GM21381 (cell line): Measurements from ENCODE around the gene DCXR.

Experiments
- ATAC-seq: cut with Tn5 transposase; IDR thresholded peaks from one replicate; pipeline ENCODE4 v1.9.1; 2021; ENCODE audit warnings: mild to moderate bottlenecking, moderate library complexity; ENCODE audit not compliant: unreplicated experiment

The DCXR gene

DNA sequence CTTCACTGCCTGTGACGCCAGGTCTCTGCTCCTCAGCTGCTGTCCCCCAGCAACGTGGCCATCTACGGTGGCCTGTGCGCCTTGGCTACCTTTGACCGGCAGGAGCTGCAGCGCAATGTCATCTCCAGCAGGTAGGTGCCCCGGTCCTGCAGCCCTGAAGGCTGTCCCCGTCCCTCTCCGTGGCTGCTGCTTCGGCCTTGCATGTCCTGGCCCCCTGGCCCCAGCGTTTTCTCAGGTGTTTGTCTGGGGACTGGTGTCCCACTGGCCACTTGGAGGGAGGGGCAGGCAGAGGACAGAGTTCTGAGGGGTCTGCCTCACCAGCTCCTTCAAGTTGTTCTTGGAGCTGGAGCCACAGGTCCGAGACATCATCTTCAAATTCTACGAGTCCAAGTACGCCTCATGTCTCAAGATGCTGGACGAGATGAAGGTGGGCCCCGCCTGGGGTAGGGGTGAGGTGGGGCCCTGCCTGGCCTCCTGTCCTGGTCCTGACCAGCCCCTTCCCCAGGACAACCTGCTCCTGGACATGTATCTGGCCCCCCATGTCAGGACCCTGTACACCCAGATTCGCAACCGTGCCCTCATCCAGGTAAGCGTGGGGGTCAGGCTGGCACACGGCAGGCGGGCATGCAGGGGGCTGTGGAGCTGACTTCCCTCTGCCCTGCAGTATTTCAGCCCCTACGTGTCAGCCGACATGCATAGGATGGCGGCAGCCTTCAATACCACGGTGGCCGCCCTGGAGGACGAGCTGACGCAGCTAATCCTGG is 18.6 kb upstream of the DCXR start:
- ATAC-seq: no peak

DNA sequence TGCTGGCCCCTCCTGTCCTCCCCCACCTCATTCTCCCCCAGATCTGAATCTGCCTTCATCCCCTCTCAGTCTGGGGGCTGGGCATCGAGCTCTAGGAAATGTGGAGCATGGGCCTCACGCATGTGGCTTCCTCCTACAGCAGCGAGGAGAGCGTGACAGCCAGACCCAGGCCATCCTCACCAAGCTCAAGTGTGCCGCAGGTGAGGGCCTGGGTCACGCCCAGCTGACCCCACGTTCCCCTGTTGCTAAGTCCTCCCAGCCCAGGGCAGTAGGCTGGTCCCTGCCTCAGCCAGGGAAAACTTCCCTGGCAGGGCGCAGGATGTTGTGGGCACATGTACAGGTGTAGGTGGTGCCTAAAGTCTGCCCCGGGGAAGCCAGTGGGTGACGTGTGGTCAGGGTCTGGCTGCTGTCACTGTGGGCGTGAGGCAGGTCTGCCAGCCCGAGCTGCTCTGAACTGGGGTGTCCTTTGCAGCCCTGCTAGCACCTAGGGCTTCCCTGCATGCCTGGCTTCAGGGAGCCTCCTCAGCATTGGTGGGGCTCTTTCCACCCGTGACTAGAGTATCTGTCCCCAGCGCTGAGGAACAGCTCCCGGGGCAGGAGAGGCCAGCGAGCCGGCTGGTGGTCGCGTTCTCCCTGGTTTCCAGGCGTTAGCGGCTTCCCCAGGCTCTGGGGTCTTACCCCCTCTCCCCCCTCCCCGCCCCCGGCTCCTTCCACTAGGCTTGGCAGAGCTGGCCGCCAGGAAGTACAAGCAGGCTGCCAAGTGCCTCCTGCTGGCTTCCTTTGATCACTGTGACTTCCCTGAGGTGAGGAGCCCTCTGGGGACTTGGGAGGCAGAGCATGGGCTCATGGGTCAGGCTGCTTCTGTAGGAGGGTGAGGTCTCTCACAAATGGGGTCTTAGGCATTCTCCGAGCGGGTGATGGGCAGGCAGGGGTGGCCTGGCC is 17.8 kb upstream of the DCXR start:
- no peak for ATAC-seq

DNA sequence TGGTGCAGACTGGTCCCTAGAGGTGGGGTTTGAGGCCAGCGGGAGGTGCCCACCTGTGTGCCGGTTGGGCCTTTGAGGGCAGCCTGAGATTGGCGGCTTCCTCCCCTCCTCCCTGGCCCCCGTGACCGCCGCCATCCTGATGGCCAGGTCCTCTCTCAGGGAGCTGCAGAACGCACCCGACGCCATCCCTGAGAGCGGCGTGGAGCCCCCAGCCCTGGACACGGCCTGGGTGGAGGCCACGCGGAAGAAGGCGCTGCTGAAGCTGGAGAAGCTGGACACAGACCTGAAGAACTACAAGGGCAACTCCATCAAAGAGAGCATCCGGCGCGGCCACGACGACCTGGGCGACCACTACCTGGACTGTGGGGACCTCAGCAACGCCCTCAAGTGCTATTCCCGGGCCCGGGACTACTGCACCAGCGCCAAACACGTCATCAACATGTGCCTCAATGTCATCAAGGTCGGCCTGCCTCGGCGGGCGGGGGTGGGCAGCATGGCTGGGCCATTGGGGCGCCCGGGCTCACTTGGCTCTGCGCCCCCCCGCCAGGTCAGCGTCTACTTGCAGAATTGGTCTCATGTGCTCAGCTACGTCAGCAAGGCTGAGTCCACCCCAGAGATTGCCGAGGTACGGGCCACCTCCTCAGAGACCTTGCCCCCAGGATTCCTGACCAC is 17.0 kb upstream of the DCXR start:
- no peak for ATAC-seq

DNA sequence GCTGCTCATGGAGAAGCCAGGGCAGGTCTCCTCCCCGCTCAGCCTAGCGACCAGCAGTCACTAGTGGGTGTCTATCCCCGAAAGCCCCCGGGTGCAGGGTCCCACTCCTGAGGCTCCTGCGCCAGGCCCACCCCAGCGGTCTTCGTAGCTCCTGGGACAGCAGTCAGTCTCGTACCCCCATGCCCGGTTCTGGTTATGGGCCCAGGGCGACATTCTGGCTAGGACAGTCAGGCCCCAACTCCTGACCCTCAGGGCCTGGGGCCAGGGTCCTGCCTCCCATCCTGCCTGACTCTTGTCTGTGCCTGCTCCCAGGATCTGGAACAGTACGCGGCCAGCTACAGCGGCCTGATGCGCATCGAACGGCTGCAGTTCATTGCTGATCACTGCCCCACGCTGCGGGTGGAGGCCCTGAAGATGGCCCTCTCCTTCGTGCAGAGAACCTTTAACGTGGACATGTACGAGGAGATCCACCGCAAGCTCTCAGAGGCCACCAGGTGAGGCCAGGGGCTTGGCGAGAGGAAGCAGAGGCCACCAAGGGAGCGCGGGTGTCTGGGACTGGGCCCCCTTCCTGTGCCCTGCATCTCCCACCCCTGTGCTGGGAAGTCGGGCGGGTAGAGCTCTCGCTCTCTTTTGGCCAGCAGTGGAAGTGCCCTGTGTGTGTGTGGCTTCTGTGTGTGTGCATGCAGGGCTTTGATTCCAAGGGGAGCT is 16.2 kb upstream of the DCXR start:
- ATAC-seq: no peak

DNA sequence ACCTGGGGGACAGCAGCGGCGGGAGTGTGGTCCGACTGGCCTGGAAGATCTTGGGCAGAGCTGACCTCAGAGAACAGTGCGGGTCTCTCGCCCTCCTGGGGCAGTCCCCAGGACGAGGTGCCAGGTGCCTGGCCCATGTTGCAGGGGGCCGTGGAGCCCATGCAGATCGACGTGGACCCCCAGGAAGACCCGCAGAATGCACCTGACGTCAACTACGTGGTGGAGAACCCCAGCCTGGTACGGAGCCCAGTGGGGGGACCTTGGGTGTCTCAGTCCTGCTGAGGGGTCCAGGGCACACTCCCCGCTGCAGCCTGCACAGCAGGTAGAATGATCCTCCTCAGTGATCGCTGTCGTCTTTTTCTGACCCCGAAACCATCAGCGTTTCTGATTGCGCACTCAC is 15.6 kb upstream of the DCXR start:
- ATAC-seq: no peak

DNA sequence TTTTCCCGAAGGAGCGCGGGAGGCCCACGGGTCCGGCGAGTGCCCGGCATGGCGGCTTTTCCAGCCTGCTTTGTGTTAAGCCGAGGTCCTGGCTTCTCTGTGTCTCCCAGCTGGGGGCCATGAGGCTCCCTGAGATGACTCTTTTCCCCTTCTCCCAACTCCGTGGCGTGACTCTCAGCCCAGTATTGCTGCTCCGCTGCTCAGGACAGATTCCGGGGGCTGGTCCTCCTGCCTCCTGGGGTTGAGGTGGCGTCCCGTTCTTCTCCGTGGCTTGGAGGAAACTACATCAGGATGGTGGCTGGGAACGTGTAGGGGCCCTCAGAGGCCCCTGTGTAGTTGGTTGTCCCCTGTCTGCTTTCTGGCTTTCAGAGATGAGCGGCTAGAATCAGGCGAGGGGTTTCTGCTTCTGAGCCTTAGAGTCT is 15.2 kb upstream of the DCXR start:
- ATAC-seq: no peak

DNA sequence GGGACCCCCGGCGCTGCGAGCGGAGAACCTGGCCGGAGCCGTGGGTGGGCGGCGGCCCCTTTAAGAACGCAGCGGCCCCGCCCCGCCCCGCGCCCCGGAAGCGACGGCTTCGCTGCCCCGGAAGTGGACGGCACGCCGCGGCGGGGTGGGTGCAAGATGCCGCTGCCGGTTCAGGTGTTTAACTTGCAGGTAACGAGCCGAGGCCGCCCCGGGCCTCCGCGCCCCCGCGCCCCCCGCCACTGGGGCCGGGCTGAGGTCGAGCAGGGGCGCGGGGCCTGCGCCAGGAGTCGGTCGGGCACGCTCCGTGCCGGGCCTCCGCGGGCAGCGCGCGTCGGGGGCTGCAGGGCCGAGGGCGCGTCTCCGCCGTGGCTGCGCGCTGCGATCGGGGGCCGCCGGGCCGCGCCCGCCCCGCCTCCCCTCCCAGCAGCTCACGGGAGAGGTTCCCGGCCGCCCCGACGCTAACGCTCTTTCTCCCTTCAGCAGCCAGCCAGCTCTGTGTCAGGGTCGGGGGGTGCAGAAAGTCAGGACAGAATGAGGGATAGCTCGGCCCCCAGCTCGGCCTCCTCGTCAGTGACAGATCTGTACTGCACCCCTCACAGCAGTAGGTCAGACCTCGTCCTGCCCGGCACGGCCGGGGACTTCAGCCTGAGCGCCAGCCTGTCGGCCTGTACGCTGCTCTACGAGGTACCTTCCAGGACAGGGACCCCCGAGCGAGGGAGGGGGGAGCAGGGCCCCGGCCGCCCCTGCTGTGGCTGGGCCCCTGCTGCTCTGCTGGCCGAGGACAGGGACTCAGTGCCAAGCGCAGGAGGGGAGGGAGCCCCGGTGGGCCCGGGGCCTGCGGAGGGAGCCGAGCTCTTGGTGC is 14.5 kb upstream of the DCXR start, which contains the start of the genes GPS1 and RFNG:
Gene GPS1, plus strand, starts transcription at position 123 of the 862 bp plus-strand sequence. Its CDS starts 34 bp downstream, at position 157.
Gene RFNG, minus strand, starts transcription at position 36 of the 862 bp plus-strand sequence. CDS start 45 bp downstream, outside the sequence.
- peak; percentile 65 for ATAC-seq

DNA sequence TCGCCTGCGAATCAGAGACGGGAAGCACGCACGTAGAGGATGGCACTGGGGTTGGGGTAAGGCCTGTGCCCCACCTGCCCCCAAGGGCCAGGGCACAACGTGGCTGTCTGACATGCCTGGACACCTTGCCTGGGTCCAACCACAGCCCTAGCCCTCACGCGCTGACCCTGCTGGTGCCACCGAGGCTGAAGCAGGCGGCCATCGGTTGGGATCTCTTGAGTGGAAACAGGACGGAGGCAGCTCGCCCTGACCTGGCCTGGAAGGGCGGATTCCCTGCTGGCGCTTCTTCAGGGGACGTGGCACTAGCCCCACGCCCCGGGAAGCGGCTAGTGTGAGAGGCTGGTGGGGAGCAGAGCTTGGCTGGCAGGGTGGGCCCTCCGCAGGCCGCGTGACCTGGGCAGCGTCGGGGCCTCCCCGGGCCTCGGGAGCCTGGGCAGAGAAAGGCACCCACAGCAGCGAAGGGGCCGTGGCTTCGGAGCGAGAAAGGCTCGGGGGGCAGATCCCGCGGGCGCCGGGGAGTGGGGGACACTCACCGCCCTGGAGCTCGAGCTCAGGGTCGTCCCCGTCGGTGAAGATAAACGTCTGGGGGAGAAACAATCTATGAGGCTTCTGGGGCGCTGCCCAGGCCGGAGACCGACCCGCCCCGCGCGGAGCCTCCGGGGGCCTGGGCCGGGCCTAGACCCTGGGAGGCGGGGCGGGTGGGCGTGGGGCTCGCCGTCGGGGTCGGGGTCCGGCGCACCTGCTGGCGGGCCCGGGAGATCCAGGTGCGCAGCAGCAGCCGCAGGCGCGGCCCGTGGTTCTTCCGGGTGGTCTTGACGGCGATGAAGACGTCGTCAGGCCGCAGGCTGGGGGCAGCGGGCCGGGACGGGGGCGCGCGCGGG is 13.5 kb upstream of the DCXR start:
- no peak for ATAC-seq

DNA sequence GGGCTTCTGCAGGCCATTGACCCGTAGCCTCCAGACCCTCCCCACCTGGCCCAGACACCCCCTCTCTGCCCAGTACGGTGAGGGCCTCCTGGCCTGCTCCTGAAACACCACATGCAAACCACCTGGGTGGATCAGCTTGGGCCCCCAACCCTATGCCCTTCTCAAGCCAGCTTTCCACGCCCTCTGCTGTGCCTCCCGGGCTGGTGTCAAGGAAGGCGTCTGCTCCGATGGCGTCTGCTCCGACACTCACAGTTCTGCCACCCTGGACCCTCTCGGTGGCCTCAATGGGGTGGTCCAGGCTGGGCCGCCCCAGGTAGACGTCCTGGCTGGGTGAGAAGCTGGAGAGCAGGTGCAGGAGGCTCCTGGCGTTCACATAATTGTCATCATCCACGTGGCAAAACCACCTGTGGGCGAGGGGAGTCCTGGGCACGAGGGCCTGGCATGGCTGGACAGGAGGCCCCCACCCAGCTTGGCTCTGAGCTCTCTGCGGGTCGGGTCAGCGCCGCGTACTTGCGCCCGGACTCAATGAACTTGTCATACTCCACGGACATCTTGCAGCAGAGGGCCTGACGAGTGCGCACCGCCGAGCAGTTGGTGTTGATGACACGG is 12.8 kb upstream of the DCXR start:
- ATAC-seq: no peak

DNA sequence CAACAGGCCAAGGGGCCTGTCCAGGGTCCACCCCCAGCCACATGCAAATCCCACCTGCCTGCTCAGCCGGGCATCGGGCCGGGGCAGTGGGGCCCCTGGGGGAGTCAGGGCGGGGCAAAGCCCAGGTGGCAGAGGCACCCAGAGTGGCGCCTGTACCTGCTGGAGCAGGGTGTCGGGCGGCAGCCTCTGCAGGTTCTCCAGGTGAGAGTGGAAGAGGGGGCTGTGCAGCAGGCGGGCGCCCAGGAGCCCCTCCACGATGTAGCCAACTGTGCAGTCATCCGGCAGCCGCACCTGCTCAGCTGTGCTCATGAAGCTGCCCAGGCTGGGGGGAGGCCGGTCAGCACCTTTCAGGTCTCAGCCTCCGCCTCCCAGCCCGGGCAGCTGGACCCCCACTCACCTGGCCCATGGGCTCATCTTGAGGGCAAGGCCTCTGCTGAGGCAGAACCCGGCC is 12.0 kb upstream of the DCXR start:
- no peak for ATAC-seq

DNA sequence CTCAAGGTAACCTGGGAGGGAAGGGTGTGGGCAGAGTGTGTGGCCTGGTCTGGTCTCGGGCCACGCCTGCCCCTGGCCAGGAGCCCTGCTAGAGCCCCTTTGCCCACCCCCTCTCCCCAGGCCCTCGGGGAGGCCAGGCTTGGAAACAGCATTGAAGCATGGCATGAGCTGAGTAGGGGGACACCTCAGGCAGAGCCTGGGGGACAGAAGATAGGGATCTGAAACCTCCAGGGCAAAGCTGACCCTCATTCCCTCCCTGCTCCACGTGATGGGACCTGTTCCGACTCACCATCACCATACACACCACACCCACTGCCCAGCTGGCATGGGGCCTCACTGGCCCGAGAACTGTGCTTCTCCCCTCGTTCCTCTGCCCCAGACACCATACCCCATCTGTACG is 11.6 kb upstream of the DCXR start:
- no peak for ATAC-seq

DNA sequence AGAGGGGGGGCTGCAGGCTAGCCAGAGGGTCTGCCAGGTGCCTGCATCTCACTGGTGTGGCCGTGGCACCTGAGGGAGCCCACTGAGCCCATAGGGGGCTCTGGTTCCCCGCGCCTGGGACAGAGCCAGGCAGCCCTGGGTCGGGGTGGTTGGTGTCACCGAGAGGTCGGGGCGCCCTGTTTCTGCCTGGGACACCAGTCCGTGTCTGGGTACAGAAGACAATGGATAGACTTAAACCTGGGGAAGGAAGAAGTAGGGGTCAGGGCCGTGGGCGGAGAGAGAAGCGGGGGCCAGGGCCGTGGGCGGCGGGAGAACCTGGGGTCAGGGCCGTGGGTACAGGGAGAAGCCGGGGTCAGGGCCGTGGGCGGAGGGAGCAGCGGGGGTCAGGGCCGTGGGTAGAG is 11.1 kb upstream of the DCXR start:
- ATAC-seq: no peak

DNA sequence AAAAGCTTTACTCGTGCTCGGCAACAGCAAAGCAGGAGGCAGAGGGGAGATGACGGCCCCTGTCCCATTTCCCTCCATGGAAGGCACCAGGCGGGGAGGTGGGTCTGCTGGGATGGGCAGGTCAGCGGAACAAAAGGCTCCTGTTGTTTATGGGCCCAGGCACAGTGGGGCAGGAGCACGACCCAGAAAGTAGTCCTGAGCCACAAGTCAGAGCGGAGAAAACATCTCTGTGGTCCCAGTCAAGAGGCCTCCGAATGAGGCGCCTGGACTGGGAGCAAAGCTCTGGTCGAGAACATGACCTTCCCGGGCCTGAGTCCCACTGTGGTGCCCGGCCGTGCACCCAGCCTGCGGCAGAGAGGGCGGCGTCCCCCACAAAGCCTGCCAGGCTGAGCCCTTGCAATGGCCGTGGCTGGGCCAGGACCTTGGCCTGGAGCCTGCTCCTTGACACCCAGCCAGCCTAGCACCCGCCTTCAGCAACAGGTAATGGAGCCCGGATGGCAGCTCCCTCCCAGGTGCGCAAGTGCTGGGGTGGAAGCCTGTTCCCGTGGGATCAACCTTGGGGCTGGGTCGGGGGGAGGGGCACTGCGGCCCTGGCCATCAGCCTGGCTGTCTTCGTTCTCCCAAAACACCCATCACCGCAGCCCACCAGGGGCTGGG is 10.5 kb upstream of the DCXR start:
- no peak for ATAC-seq

DNA sequence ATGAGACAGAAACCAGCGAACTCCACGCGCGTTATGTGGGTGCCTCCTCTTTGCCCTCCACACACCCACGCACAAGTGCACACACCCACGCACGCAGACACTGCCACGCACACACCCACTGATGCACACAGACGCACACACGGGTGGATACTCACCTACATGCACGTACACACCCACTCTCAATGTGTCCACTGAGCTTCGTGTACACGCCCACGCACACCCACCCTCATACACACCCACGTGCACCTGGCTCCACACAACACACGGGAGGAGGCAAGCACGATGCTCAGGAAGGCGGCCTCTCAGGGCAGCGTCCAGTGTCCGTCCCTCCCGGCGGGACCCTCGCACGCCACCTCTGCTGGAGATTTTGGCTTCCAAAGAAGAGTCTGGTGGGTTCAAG is 9.9 kb upstream of the DCXR start:
- ATAC-seq: no peak

DNA sequence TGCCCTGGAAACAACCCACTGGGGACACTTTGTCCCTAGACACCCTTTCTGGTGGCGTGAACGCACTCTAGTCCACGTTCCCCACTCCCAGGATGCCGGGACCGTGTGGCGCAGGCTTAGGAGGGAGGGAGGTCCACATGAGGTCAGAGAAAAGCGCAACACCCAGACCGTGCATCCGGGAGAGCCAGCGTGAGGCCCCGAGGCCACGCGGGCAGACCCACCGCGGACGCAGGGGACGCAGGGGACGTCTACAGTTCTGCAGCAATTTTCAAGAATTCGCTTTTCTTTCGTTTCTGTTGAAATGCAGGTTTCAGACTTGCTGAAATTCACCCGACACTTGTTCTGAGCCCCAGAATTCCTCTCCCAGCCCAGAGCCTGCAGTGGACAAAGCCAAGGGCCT is 9.4 kb upstream of the DCXR start:
- ATAC-seq: no peak

DNA sequence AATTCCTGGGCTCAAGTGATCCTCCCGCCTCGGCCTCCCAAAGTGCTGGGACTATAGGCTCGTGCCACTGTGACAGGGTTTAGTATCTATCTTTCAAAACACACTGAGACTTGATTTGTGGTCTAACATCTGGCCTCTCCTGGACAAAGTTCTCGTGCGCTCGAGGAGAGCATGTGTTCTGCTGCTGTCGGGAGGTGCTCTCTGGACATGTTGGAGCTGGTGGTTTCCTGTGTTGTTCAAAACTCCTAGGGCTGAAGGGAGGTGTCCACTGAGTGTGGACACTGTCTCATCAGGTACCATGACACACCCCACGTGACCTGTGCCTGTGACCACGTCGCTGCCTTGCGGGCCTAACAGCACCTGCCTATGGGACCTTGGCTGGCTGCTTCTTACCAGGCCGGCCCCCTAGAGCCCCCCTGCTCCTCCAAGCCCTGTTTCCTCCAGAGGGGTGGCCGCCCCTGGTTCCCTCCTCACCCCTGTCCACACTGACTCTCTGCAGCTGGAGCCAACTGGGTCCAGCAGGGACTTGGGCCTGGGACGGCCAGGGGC is 8.5 kb upstream of the DCXR start:
- no peak for ATAC-seq

DNA sequence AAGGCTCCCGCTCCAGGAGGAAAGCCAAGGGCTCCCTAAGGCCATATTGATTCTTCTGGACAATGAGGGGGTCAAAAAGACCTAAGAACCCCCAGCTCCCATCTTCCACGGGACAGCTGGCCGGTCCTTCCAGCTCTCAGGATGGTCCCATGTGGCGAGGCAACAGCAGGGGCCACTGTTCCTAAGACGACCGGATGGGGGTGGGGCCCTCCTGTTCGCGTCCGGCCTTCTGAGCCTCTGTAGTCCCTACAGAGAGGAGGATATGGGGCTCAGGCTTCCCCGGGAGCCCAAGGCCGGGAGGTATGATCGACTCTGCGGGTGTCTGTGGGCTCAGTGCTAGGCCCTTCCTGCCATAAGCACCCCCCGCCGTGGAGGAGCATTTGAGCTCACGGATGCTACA is 6.0 kb upstream of the DCXR start:
- no peak for ATAC-seq
